ENCODE results near the gene MROH7. TPM values are rescaled to one million over a fixed set of nuclear protein-coding genes. Genes with fewer than 3 reads are reported as not detected.
A peak's percentile ranks its signal among the peaks of the same experiment; 100 is the strongest.

MROH7 gene
- total RNA-seq, 3 donors from 2014 or later, result 8.9 to 39.0 (median 16.6) TPM

DNA sequence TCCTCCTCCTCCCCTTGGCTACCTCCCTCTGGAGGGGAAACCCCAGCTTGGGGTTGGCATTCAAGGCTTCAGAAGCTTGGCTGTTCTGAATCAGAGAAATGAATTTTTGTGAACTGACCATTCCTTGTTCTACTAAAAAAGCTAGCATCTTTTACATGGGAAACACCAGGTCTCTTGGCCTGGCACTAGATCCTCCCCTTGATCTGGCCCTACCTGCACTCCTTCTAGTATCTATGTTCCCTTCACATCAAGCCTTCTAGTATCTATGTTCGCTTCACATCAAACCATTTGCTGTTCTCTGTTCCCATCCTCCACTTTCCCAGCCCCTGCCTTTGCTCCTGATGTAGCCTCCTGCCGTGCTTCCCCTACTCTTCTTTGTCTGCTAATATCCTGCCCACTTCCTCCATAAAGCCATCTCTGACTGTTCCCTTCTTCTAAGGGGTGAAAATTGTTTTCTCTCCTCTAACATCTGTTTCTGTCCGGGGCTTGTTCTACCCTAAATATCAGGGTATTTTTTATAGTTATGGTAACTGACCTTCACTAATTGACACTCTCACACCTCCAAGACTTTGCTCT is 44.0 kb upstream of the MROH7 start:
- intact Hi-C loops (cut with DNase I, micrococcal nuclease), result no loop called here
- H3K9me3 ChIP-seq, result no peaks in the 10 kb centered on the region
- ATAC-seq (no peak), DNase-seq (no peak)
- no peak overlapping the region for H3K4me3 ChIP-seq
- no peaks in the 10 kb centered on the region for H3K4me1 ChIP-seq (ENCODE audit: low read depth)
- H3K36me3 ChIP-seq (ENCODE audit: low read depth), result no peaks in the 10 kb centered on the region
- TF ChIP-seq, protein P1, sequence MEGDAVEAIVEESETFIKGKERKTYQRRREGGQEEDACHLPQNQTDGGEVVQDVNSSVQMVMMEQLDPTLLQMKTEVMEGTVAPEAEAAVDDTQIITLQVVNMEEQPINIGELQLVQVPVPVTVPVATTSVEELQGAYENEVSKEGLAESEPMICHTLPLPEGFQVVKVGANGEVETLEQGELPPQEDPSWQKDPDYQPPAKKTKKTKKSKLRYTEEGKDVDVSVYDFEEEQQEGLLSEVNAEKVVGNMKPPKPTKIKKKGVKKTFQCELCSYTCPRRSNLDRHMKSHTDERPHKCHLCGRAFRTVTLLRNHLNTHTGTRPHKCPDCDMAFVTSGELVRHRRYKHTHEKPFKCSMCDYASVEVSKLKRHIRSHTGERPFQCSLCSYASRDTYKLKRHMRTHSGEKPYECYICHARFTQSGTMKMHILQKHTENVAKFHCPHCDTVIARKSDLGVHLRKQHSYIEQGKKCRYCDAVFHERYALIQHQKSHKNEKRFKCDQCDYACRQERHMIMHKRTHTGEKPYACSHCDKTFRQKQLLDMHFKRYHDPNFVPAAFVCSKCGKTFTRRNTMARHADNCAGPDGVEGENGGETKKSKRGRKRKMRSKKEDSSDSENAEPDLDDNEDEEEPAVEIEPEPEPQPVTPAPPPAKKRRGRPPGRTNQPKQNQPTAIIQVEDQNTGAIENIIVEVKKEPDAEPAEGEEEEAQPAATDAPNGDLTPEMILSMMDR (IDR thresholded peaks at IDR 0.05), result no peak

DNA sequence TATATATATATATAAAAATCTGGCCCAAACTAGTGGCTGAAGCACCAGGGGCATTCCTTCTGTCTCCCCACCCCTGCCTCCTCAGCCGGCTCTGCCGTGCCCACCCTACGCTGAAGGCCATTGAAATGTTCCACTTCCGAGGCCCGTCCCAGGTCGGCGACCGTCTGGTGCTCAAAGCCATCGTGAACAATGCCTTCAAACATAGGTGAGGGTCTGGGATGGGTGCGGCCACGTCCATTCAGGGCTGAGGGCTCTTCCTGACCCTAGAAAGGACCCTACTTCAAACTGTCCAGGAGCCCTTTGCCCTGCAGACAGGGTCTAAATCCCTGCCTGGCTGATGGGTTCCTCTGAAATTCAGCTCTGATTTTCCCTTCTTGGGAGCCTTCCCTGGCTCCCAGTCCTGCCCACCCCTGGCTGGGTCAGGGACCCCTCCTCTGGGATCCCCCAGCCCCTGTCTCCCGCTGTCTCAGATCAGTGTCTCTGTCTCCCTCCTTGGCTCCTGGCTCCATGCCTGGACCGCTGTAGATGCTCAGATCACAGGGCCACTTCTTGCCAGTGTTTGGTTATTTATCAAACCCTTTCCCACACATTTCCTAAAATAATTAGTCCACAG is 42.3 kb upstream of the MROH7 start:
- ATAC-seq, result no peak
- intact Hi-C loops (cut with DNase I, micrococcal nuclease), result no loop called here
- TF ChIP-seq, protein P1 (IDR thresholded peaks at IDR 0.05), result no peak
- no peak overlapping the region for H3K4me3 ChIP-seq
- no peak for DNase-seq
- no peaks in the 10 kb centered on the region for H3K4me1 ChIP-seq (ENCODE audit: low read depth)
- no peaks in the 10 kb centered on the region for H3K36me3 ChIP-seq (ENCODE audit: low read depth)
- no peaks in the 10 kb centered on the region for H3K9me3 ChIP-seq

DNA sequence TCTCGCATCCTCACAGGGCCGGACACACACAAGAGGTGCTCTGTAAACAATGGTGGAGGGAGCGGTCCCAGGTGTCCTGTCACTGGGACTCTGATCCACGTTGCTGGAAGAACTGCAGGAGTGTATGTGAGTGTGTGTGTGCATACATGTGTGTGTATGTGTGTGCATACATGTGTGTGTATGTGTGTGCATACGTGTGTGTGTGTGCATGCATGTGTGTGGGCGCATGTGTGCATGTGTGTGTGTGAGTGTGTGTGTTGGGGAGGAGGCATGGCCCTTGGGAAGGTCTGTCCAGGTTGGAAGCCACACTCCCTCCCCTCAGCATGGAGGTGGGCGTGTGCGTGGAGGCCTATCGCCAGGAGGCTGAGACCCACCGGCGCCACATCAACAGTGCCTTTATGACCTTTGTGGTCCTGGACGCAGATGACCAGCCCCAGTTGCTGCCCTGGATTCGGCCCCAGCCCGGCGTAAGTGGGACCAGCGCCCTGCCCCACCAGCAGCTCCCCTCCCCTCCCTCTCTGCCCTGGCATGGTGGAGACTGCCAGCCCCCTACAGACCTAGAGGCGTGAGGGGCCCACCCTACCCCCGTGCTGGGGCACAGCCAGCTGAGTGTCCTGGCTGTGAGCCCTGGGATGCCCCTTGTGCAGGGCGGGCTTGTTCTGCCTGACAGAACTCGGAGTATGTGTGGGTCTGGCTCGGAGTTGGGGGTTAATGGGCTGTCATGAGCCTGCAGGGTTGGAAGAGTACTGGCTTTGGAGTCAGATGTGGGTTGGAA is 40.5 kb upstream of the MROH7 start:
- DNase-seq, result no peak
- intact Hi-C loops (cut with DNase I, micrococcal nuclease), result no loop called here
- no peak overlapping the region for H3K4me3 ChIP-seq
- TF ChIP-seq, protein P1 (IDR thresholded peaks at IDR 0.05), result no peak
- H3K36me3 ChIP-seq (ENCODE audit: low read depth), result no peaks in the 10 kb centered on the region
- H3K9me3 ChIP-seq, result no peaks in the 10 kb centered on the region
- H3K4me1 ChIP-seq (ENCODE audit: low read depth), result no peaks in the 10 kb centered on the region
- ATAC-seq, result no peak

DNA sequence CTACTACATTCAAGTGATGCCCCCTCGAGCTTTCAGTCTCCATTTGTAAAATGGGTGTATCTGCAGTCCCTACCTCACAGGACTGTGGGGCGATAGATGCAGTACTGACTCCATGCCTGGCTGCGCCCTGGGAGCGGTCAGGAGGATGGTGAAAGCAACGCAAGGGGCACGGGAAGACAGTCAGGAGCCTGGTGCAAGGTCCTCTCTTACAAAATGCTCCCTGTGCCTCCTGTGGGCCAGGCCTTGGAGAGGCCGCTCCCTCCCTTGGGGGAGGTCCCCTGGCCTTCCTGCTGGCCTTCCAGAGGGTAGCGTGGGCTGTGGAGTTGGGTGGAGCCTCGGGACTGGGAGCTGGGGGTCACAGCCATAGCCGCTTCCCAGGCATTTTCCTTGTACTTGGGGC is 39.9 kb upstream of the MROH7 start:
- no peaks in the 10 kb centered on the region for H3K36me3 ChIP-seq (ENCODE audit: low read depth)
- intact Hi-C loops (cut with DNase I, micrococcal nuclease), result no loop called here
- no peak for DNase-seq

DNA sequence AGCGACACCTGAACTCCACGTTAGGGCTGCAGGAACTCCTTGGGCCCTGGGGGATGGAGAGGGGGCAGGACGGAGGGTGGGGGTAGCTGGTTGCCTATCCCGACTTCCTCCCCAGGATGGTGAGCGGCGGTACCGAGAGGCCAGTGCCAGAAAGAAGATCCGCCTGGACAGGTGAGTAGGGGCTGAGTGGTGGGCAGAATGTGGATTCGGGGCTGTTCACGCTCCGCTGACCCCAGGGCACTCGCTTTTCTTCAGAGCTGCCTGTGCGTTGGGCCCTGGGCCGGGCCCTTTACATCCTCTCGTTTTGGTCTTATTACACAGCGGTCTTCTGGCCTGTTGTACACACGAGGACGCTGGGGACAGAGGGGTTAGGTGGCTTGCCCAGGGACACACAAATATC is 39.0 kb upstream of the MROH7 start:
- Histone ChIP-seq H3K9me3 (no peaks in the 10 kb centered on the region), H3K36me3 (ENCODE audit: low read depth) (no peaks in the 10 kb centered on the region), H3K4me1 (ENCODE audit: low read depth) (no peaks in the 10 kb centered on the region), H3K4me3 (no peak overlapping the region)
- ATAC-seq, result no peak
- intact Hi-C loops (cut with DNase I, micrococcal nuclease), result no loop called here
- DNase-seq, result peak in 1 of 3 donors; percentile 14
- TF ChIP-seq, protein P1 (IDR thresholded peaks at IDR 0.05), result no peak

More for the DNA sequence above, 39.9 kb upstream of the MROH7 start:
- Histone ChIP-seq H3K4me3 (no peak overlapping the region), H3K4me1 (ENCODE audit: low read depth) (no peaks in the 10 kb centered on the region), H3K9me3 (no peaks in the 10 kb centered on the region)
- no peak for ATAC-seq
- TF ChIP-seq, protein P1 (IDR thresholded peaks at IDR 0.05), result no peak

Measured in mucosa of descending colon (tissue), 3 donors.